Measurements from ENCODE around the gene C1QBP. TPM values are rescaled to one million over a fixed set of nuclear protein-coding genes. Genes with fewer than 3 reads are reported as not detected.
"Not testable (repeated sequence)": the region's sequence is repeated elsewhere in the genome, so short reads cannot be mapped to it uniquely, and the experiment has no call there.

Gene C1QBP
- total RNA-seq, 4 donors from 2014 or later, result 163 to 327 (median 228) TPM

DNA sequence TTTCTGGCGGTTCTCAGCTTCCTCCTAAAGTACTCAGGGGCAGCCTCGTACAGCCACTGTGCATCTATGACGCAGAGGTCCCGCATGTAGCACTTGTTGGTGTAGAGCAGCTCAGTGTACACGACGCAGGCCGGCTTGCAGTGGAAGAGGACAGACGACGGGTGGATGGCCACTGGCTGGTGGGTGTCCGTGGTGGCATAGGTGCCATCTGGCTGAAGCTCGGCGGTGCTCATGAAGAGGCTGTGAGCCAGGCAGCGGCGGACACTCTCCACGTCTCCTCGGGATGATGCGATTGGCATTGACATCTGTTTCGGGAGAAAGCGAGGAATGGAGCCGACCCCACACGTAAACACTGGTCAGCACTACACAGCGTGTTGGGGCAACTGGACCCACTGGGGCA lies 5.3 kb upstream of the C1QBP start:
- H3K27me3 ChIP-seq, result no peaks in the 10 kb centered on the region
- H3K27ac ChIP-seq, result no peak overlapping the region
- intact Hi-C loops (cut with DNase I), result no loop called here
- peaks cover 9 to 74% (median 25%) of the 10 kb centered on the region in 3 donors for H3K36me3 ChIP-seq
- 93 to 95% methylated on average over 9 to 18 of the region's 22 CpGs for WGBS, 2 donors
- H3K4me1 ChIP-seq, result peaks cover 0 to 8% (median 5%) of the 10 kb centered on the region in 3 donors
- no peaks in the 10 kb centered on the region for H3K9me3 ChIP-seq
- no peak for DNase-seq
- TF ChIP-seq POLR2A (IDR thresholded peaks at IDR 0.05), result no peak
- TF ChIP-seq, protein P1, sequence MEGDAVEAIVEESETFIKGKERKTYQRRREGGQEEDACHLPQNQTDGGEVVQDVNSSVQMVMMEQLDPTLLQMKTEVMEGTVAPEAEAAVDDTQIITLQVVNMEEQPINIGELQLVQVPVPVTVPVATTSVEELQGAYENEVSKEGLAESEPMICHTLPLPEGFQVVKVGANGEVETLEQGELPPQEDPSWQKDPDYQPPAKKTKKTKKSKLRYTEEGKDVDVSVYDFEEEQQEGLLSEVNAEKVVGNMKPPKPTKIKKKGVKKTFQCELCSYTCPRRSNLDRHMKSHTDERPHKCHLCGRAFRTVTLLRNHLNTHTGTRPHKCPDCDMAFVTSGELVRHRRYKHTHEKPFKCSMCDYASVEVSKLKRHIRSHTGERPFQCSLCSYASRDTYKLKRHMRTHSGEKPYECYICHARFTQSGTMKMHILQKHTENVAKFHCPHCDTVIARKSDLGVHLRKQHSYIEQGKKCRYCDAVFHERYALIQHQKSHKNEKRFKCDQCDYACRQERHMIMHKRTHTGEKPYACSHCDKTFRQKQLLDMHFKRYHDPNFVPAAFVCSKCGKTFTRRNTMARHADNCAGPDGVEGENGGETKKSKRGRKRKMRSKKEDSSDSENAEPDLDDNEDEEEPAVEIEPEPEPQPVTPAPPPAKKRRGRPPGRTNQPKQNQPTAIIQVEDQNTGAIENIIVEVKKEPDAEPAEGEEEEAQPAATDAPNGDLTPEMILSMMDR (IDR thresholded peaks at IDR 0.05), result no peak
- no peak overlapping the region for H3K4me3 ChIP-seq

DNA sequence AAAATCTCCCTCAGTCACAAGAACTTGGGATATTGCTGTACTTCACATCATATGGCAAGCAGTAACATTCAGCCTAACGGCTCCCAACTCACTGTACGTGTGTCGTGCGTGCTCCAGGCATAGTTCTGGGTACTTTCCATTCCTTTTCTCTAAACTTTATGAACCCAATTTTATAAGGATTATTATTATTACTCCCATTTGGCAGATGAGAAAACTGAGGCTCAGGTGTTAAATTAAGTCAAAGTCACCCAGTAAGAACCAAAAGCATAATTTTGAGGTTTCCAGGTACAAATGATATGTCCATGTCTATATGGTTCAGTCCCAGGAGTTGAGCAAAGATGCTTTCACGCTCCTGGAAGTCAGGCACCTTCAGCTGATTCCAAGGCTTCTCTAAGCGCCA lies 4.8 kb upstream of the C1QBP start:
- H3K9me3 ChIP-seq, result no peaks in the 10 kb centered on the region
- no peak for DNase-seq
- peaks cover 9 to 69% (median 25%) of the 10 kb centered on the region in 3 donors for H3K36me3 ChIP-seq
- 87 to 88% methylated on average over 5 to 6 of the region's 6 CpGs for WGBS, 2 donors
- no peak for TF ChIP-seq POLR2A (IDR thresholded peaks at IDR 0.05)
- TF ChIP-seq, protein P1 (IDR thresholded peaks at IDR 0.05), result no peak
- peaks cover 0 to 9% (median 5%) of the 10 kb centered on the region in 3 donors for H3K4me1 ChIP-seq
- intact Hi-C loops (cut with DNase I), result no loop called here
- H3K27ac ChIP-seq, result no peak overlapping the region
- no peak overlapping the region for H3K4me3 ChIP-seq
- no peaks in the 10 kb centered on the region for H3K27me3 ChIP-seq

DNA sequence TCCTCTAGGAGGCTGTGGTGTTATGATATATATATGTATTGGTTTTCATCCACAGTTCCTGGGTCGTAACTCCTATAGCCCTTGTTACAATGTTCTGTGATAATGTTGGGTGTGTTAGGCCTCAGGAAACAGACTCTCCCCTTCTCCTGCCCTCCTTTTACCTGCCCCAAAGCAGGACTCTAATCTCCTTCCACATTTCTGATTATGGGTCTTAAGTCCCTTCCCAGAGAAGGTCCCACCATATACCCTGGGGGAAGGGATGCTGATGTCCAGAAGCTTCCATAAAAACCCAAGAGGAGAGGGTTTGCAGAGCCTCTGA lies 450 bp upstream of the C1QBP start:
- Histone ChIP-seq H3K36me3 (peaks cover 6 to 59% (median 24%) of the 10 kb centered on the region in 3 donors), H3K27ac (peak overlapping the region; percentile 70 to 89 (median 79)), H3K4me3 (peak overlapping the region; percentile 67 to 92 (median 74)), H3K9me3 (no peaks in the 10 kb centered on the region), H3K27me3 (no peaks in the 10 kb centered on the region), H3K4me1 (peaks cover 9 to 45% (median 21%) of the 10 kb centered on the region in 3 donors)
- 0 to 28% methylated on average over 1 of the region's 1 CpG for WGBS, 2 donors
- TF ChIP-seq POLR2A (IDR thresholded peaks at IDR 0.05), result no peak
- TF ChIP-seq, protein P1 (IDR thresholded peaks at IDR 0.05), result peak in 1 of 6 experiments; percentile 4
- intact Hi-C loops (cut with DNase I), result no loop called here
- no peak for DNase-seq

- peak overlapping the region; percentile 67 to 92 (median 74) for H3K4me3 ChIP-seq
- H3K36me3 ChIP-seq, result peaks cover 6 to 59% (median 28%) of the 10 kb centered on the region in 3 donors
- no peak for DNase-seq
- intact Hi-C loops (cut with DNase I), result no loop called here
- WGBS, 2 donors, result 22 to 36% methylated on average over 5 of the region's 5 CpGs
- H3K9me3 ChIP-seq, result no peaks in the 10 kb centered on the region
- H3K27me3 ChIP-seq, result no peaks in the 10 kb centered on the region
- TF ChIP-seq POLR2A (IDR thresholded peaks at IDR 0.05), result no peak
- TF ChIP-seq, protein P1 (IDR thresholded peaks at IDR 0.05), result no peak
- H3K27ac ChIP-seq, result peak overlapping the region in 3 of 4 donors; percentile 70 to 89 (median 75)
- peaks cover 9 to 45% (median 21%) of the 10 kb centered on the region in 3 donors for H3K4me1 ChIP-seq
These were observed 1.1 kb downstream of the C1QBP start for GRCh38 chr17:5437721-5438317.

DNA sequence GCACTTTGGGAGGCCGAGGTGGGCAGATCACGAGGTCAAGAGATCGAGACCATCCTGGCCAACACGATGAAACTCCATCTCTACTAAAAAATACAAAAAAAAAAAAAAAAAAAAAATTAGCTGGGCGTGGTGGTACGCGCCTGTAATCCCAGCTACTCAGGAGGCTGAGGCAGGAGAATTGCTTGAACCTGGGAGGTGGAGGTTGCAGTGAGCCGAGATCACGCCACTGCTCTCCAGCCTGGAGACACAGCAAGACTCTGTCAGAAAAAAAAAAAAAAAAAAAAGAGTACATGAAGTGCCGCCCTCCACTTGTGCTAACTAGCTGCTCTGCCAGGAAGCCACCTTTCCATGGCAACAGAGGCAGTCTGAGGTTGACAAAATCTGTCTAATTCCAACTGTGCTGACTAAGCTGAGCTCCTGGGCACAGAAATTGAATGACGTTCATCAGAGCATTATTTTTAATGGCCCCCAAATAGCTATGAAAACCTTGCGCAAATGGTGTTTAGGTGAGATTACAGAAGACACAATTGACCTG lies 3.1 kb downstream of the C1QBP start:
- H3K4me3 ChIP-seq; H3K9me3 ChIP-seq; intact Hi-C loops (cut with DNase I); H3K27me3 ChIP-seq; DNase-seq; H3K27ac ChIP-seq: not testable (repeated sequence)
- WGBS, 2 donors, result 75 to 81% methylated on average over 7 to 12 of the region's 12 CpGs
- Histone ChIP-seq H3K4me1 (peaks cover 9 to 60% (median 23%) of the 10 kb centered on the region in 3 donors), H3K36me3 (peaks cover 6 to 69% (median 31%) of the 10 kb centered on the region in 3 donors)

Data from esophagus squamous epithelium (tissue), 5 donors.